GM18951 (cell line): ENCODE results near the gene BTD.

Experiments used
- POLR2A ChIP-seq: IDR thresholded peaks from 4 replicates; pipeline ENCODE4 v1.6.1; 2011; ENCODE audit warnings: mild to moderate bottlenecking; ENCODE audit not compliant: insufficient read length, insufficient read depth; ENCODE audit errors: extremely low read depth
- in situ Hi-C: fragments of 300-500 bp; cut with MboI; formaldehyde crosslinking; loops from one replicate; pipeline ENCODE4 v1.12.0; 2022; ENCODE audit warnings: low sequenced_read_pairs, mixed read lengths, inconsistent platforms; ENCODE audit not compliant: unreplicated experiment

Gene BTD

GRCh38 chr3:15633766-15634598 lies 32.4 kb downstream of the BTD start:
- TF ChIP-seq POLR2A: no peak

GRCh38 chr3:15634671-15635070 lies 33.1 kb downstream of the BTD start:
- TF ChIP-seq POLR2A: no peak
- in situ Hi-C loops: loop anchor here (10.0 kb wide), 1 partner anchor 160 kb away; the partner anchor contains the start of gene ANKRD28

More at GRCh38 chr3:15633766-15634598, 32.4 kb downstream of the BTD start:
- in situ Hi-C loops: loop anchor here (10.0 kb wide), 1 partner anchor 161 kb away; the partner anchor contains the start of gene ANKRD28

- no peak for TF ChIP-seq POLR2A
- in situ Hi-C loops: loop anchor here (10.0 kb wide), 1 partner anchor 160 kb away; the partner anchor contains the start of gene ANKRD28
These were observed 33.6 kb downstream of the BTD start for GRCh38 chr3:15635121-15635661.

- in situ Hi-C loops: loop anchor here (10.0 kb wide), 1 partner anchor 159 kb away; the partner anchor contains the start of gene ANKRD28
These were observed 34.6 kb downstream of the BTD start for GRCh38 chr3:15636028-15636709.

GRCh38 chr3:15637131-15637951 lies 35.8 kb downstream of the BTD start:
- TF ChIP-seq POLR2A: no peak
- in situ Hi-C loops: loop anchor here (10.0 kb wide), 1 partner anchor 157 kb away; the partner anchor contains the start of gene ANKRD28

More at GRCh38 chr3:15636028-15636709, 34.6 kb downstream of the BTD start:
- TF ChIP-seq POLR2A: no peak

- no peak for TF ChIP-seq POLR2A
- in situ Hi-C loops: loop anchor here (10.0 kb wide), 1 partner anchor 156 kb away; the partner anchor contains the start of gene ANKRD28
These were observed 36.8 kb downstream of the BTD start for GRCh38 chr3:15638193-15638890.

- in situ Hi-C loops: loop anchor here (10.0 kb wide), 1 partner anchor 156 kb away; the partner anchor contains the start of gene ANKRD28
- TF ChIP-seq POLR2A: no peak
These were observed 37.3 kb downstream of the BTD start for GRCh38 chr3:15638891-15639262.

- TF ChIP-seq POLR2A: no peak
- in situ Hi-C loops: no loop called here
These were observed 43.7 kb downstream of the BTD start for GRCh38 chr3:15645246-15645645.

- TF ChIP-seq POLR2A: no peak
- in situ Hi-C loops: no loop called here
These were observed 44.4 kb downstream of the BTD start for GRCh38 chr3:15645740-15646501.

- in situ Hi-C loops: no loop called here
- TF ChIP-seq POLR2A: no peak
These were observed 45.4 kb downstream of the BTD start for GRCh38 chr3:15646851-15647511.
